ENCODE measurements around the gene ANKRD12.

Gene ANKRD12

DNA sequence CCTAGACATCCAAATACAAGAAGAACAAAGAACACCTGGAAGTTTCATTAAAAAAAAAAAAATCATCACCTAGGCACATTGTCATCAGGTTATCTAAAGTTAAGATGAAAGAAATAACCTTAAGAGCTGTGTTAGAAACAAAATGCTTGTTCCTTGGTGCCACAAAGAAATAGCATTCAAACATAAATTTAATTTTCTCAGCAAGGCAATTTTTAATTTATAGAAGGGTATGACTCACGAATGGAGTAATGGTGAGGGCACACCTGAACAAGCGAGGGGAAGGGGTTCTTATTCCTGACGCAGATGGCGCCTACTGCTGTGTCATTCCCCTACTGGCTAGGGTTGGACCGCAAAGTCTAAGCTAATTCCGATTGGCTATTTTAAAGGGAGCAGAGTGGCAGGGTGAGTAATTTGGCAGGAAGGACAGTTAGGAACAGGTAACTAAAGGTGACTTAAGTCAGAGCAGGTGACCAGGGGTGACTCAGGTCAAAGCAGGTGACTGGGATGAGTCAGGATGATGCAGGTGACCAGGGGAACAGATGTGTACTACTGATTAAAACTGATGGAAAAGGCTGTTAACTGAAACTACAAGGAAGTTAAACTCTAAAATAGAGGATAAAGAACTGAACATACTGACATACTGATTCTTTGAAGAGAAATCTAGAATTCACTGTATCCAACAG lies 167.9 kb downstream of the ANKRD12 start:
- DNase-seq = no peak

DNA sequence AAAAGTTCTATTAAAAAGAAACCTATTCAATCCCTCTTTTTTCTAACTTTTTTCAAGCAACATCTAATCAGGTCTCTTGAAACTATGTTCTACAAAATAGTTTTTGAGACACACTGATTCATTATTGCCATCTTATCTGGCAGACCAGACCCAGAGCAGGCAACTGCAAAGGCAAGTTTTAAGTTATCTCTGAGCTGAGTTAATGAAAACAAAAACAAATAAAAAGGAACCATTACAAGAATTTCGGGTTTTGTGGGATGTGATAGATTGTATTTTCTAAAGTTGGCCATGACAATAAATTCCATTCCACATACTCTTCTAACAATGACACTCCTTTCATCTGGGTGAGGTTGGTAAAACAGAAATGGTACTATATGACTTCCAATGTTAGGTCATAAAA lies 182.8 kb downstream of the ANKRD12 start:
- no peak for DNase-seq

DNA sequence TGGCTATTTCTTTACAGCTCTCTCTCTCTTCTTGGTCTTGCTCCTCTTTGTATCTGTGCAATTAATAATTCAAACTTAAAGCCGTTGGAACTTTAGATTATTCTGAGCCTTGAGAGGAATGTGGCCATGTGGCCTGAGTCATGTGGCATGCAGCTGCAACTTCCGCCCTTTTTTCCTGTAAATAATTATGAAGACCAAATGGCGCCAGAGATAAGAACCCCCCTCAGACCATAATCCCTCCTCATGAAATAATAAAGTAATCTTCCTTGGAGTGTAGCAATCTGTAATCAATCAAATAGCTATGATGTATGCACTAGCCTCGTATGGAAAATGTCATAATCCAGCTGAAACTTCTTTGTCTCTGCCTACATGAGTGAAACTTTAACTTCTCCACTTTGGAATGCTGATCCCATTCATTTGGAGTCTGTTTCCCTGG lies 184.5 kb downstream of the ANKRD12 start:
- no peak for DNase-seq

DNA sequence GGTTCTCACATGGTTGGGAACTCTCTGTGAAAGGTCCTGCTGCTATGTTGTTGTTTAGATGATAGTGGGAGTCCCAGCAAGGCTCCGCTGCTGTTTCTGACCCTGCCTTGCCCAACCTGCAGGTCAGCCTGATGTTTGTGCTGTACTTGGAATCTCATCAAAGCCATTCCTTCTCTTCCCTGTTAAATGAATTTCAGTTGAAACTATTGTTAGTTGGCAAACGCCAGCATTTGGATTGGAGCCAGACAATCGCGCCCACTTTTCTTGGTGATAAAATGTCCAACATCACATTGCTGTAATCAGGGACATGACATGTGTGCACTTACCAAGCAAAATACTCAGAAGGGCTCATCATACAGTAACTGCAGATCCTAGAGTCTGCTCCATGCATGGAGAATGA lies 185.2 kb downstream of the ANKRD12 start:
- DNase-seq = no peak

DNA sequence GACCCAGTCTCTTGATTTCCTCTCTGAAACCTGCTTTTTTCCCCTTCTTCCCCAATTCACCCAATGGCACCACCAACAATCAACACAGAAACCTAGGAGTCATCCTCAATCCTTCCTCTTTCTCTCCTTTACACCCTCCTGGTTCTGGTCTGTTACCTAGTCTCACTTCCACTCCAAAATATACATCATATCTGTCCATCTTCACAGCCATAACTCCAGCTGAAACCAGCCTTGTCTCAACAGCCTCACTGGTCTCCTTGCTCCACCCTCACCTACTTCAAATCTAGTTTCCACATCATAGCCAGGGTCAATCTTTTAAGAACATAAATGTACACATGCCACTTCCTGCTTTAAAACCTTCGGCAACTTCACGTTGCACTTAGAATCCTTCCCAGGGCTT lies 186.2 kb downstream of the ANKRD12 start:
- DNase-seq = no peak

DNA sequence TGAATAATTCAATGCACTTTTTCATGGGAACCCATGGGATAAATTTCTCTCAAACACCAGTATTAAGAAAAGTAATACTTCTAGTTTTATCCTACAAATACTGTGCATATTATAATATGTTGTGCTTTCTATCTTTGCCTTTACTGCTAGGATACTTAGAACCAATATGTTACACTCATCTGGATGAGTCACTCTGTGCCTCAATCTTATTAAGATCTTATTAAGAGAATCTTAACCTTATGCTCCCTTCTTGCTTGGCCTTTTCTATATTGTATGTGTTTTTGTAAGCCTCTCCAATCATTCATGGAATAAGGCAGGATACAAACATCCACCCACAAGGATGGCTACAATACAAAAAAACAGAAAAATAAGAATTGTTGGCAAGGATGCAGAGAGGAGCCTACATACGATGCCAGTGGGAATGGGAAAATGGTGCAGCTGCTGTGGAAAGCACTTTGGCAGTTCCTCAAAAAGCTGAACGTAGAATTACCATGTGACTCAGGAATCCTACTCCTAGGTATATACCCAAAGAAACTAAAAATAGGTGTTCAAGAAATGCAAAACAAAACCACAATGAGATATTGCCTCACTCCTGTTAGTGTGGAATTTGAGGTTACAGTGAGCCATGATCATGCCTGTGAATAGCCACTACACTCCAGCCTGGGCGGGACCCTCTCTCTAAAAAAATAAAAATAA lies 187.3 kb downstream of the ANKRD12 start:
- DNase-seq = no peak

DNA sequence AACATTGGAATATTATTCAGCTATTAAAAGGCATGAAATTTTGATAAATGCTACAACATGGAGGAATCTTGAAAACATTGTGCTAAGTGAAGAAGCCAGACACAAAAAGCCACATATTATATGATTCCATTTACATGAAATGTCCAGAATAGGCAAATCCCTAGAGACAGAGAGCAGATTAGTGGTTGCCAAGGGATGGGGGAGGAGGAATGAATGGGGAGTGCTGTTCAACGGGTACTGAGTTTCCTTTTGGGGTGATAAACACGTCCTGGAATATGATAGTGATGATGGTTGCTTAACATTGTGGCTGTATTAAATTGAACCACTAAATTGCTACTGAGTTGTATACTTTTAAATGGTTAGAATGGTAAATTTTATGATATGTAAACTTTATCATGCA lies 189.1 kb downstream of the ANKRD12 start:
- DNase-seq = no peak

DNA sequence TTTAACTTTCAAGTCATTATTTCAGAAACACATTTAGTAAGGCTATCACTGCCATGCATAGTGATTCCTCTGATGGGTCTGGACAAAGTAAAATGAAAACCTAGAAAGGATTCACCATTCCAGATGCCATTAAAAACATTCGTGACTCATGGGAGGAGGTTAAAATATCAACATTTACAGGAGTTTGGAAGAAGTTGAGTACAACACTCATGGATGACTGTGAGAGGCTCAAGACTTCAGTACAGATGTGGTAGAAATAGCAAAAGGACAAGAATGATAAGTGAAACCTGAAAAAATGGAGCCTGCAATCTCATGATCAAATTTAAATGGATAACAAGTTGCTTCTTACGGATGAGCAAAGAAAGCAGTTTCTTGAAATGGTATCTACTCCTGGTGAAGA lies 192.2 kb downstream of the ANKRD12 start:
- no peak for DNase-seq

DNA sequence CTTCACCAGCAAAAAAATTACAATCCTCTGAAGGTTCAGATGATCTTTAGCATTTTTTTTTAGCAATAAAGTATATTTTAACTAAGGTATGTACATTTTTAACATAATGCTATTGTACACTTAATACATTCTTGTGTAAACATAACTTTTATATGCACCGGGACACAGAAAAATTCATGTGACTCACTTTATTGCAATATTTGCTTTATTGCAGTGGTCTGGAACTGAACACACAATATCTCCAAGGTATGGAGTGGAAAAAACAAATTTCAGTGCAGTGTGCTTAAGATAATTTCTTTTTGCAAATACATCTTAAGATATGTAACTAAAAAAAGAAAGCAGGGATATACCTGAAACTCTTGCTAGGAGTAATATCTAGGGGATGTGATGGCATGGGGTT lies 192.9 kb downstream of the ANKRD12 start:
- no peak for DNase-seq

DNA sequence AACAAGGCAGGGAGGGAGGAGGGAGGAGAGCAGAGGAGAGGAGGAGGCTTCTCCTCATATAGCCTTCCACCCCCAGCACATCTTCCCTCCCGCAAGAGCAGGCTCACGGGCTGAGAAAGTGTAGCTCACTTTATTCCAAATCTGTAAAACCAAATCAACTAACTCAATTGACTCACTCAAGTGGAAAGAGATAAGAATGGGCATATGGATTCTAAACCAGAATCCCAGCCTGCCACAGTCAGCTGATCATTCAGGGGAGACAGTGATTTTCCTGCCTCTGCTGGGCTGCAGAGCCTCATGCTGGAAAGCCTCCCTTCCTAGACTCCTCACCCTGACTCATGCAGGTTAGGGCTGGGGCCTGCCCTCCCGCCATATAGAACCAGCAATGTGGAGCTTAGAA lies 193.8 kb downstream of the ANKRD12 start:
- no peak for DNase-seq

DNA sequence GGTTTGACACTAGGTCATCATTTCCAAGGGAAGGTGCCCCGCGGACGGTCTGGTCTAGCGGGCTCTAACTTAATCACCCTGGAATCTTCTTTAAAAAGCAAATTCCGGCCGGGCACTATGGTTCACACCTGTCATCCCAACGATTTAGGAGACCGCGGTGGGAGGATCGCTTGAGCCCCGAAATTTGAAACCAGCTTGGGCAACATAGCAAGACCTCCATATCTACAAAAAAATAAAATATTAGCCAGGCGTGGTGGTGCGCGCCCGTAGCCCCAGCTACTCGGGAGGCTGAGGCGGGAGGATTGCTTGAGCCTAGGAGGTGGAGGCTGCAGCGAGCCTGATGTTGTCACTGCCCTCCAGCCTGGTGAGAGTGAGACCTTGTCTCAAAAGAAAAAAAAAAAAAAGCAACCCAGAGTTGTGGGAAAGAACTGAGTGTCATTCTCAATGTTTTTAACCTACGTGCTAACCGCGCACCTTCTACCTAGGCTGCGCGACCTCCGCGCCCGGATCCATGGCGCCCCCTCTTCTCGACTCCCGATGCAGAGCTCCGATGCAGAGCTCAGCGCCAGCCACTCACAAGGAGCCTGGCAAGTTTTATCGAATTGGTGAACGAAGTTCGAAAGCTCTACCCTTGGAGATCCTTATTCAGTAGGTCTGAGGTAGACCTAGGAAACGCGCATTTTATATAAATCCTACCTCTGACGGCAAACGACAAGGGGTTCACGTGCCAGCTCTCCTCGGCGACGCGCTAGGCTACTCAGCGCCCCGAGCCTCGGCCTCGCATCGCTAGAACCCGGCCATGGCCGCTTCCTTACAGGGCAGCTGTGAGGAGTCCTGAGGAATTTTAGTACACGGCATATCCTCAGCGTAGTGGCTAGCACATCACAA lies 197.1 kb downstream of the ANKRD12 start:
- DNase-seq = no peak

DNA sequence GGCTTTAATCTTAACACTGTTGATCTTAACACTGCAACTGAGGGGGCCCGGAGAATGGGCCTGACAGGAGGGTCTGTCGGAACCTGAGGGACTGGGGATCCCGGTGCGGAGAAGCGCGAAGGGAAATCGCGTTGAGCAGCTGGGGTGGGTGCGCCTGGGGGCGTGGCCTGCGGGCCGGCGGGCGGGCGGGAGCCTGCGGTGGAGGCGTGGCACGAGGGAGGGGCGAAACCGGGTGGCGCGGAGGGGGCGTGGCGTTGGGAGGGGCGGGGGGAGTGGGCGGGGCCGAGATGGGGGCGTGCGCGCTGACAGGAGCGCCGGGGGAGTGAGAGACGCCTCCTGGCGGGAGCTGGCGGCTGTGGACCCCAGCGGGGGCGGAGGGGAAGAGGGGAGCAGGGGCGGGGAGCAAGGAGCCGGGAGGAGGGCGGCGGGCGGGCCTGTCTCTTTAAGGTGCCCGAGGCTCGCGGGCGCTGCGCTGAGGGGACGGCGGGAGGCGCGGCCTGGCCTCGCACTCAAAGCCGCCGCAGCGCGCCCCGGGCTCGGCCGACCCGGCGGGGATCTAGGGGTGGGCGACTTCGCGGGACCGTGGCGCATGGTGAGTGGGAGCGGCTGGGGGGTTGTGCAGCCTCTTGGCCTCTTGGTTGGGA lies 197.9 kb downstream of the ANKRD12 start, which contains the start of gene TWSG1:
Gene TWSG1, plus strand, starts transcription at position 445 of the 644 bp plus-strand sequence. CDS start 2,457 bp downstream, outside the sequence.
- peak; percentile 36 for DNase-seq

DNA sequence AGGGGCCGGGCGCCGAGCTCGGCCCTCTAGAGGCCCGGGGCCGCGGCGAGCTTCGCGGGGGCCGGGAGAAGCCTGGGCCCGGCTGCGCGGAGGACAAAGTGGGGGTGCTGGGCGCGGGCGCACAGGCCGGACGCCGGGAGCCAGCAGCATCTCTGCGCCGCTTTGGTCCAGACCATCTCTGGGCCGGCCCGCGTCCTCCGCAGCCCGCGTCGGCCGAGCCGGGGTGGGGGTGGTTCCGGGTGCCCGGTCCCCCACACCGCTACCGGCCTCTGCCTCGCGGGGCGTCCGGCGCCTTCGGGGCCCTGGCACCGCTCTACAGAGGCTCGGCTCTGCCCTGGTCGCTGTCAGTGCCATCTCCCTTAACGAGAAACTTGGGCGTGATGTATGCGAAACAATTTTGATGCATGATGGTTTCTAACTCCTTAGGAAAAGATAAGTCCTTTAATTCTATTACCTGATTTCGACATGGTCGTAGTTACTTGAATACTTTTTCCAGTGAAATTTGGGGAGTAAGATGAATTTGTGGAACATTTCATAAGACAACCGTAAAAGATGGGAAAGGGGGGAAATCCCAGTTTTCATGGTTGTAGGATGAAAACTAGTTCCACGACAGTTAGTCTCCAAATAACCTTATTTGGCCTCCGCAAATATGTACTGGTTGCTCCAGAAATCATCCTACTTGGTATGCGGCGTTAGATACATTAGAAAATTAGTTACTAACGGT lies 198.6 kb downstream of the ANKRD12 start:
- peak; percentile 18 for DNase-seq
